H9 (cell line): ENCODE data around the gene TSPAN4. TPM values are rescaled to one million over a fixed set of nuclear protein-coding genes. Genes with fewer than 3 reads are reported as not detected.

ENCODE experiments used
- DNase-seq: peaks from one replicate; pipeline ENCODE4 v3.0.0-alpha.2; 2017
- H2AFZ ChIP-seq: one replicate; pipeline ENCODE4 v1.6.1; 2013; ENCODE audit warnings: mild to moderate bottlenecking, low read length, control low read depth, moderate library complexity
- H2AK5ac ChIP-seq: 2 replicates; pipeline ENCODE4 v1.6.1; 2013; ENCODE audit warnings: low read length, control low read depth, mixed read lengths; ENCODE audit not compliant: insufficient read length
- H2BK120ac ChIP-seq: one replicate; pipeline ENCODE4 v1.6.1; 2013; ENCODE audit warnings: low read depth, mild to moderate bottlenecking, low read length, control low read depth, inconsistent platforms; ENCODE audit not compliant: poor library complexity, severe bottlenecking
- H2BK12ac ChIP-seq: 2 replicates; pipeline ENCODE4 v1.6.1; 2013; ENCODE audit warnings: low read length, control low read depth, mixed read lengths, low read depth; ENCODE audit not compliant: insufficient read length
- H2BK15ac ChIP-seq: 2 replicates; pipeline ENCODE4 v1.6.1; 2013; ENCODE audit warnings: low read depth, low read length, control low read depth
- H2BK20ac ChIP-seq: one replicate; pipeline ENCODE4 v1.6.1; 2013; ENCODE audit warnings: low read depth, mild to moderate bottlenecking, low read length, control low read depth, inconsistent platforms; ENCODE audit not compliant: poor library complexity, severe bottlenecking
- H2BK5ac ChIP-seq: 2 replicates; pipeline ENCODE4 v1.6.1; 2013; ENCODE audit warnings: low read length, control low read depth, mixed read lengths; ENCODE audit not compliant: insufficient read length
- H3K14ac ChIP-seq: 2 replicates; pipeline ENCODE4 v1.6.1; 2013; ENCODE audit warnings: low read length, control low read depth; ENCODE audit not compliant: insufficient read depth
- H3K18ac ChIP-seq: 2 replicates; pipeline ENCODE4 v1.6.1; 2013; ENCODE audit warnings: low read depth, mild to moderate bottlenecking, mixed read lengths, low read length, control low read depth; ENCODE audit not compliant: insufficient read length
- H3K23ac ChIP-seq: 2 replicates; pipeline ENCODE4 v1.6.1; 2013; ENCODE audit warnings: low read length, control low read depth, mixed read lengths, low read depth; ENCODE audit not compliant: insufficient read length
- H3K23me2 ChIP-seq: 2 replicates; pipeline ENCODE4 v1.6.1; 2013; ENCODE audit warnings: low read depth, mild to moderate bottlenecking, mixed read lengths, low read length, control low read depth; ENCODE audit not compliant: insufficient read length, poor library complexity, severe bottlenecking
- H3K27ac ChIP-seq: 2 replicates; pipeline ENCODE4 v1.5.1; 2013; ENCODE audit warnings: low read length, control low read depth, mixed read lengths, low read depth; ENCODE audit not compliant: insufficient read length
- H3K27me3 ChIP-seq: 2 replicates; pipeline ENCODE4 v1.6.1; 2013; ENCODE audit warnings: low read length, control low read depth, inconsistent platforms; ENCODE audit not compliant: insufficient read depth
- H3K4ac ChIP-seq: 2 replicates; pipeline ENCODE4 v1.6.1; 2013; ENCODE audit warnings: low read depth, mild to moderate bottlenecking, control low read depth, inconsistent platforms, low read length, moderate library complexity
- H3K4me1 ChIP-seq: 2 replicates; pipeline ENCODE4 v1.6.1; 2013; ENCODE audit warnings: low read length, control low read depth, inconsistent platforms; ENCODE audit not compliant: insufficient read depth
- H3K4me2 ChIP-seq: 2 replicates; pipeline ENCODE4 v1.6.1; 2013; ENCODE audit warnings: low read length, control low read depth, mixed read lengths; ENCODE audit not compliant: insufficient read length, insufficient read depth
- H3K56ac ChIP-seq: 2 replicates; pipeline ENCODE4 v1.6.1; 2013; ENCODE audit warnings: low read depth, mild to moderate bottlenecking, mixed read lengths, low read length, control low read depth; ENCODE audit not compliant: insufficient read length
- H3K79me1 ChIP-seq: 2 replicates; pipeline ENCODE4 v1.6.1; 2013; ENCODE audit warnings: low read depth, mild to moderate bottlenecking, moderate library complexity, low read length, control low read depth, inconsistent platforms; ENCODE audit not compliant: insufficient read depth, poor library complexity, severe bottlenecking
- H3K79me2 ChIP-seq: 2 replicates; pipeline ENCODE4 v1.6.1; 2013; ENCODE audit warnings: low read length, control low read depth, inconsistent platforms; ENCODE audit not compliant: insufficient read depth
- H3K9ac ChIP-seq: 2 replicates; pipeline ENCODE4 v1.6.1; 2013; ENCODE audit warnings: low read length, control low read depth, mixed read lengths; ENCODE audit not compliant: insufficient read length; ENCODE audit errors: extremely low read depth
- H3K9me3 ChIP-seq: one replicate; pipeline ENCODE4 v1.6.1; 2013; ENCODE audit warnings: low read depth, low read length, inconsistent platforms; ENCODE audit not compliant: control insufficient read depth
- H3T11ph ChIP-seq: one replicate; pipeline ENCODE4 v1.6.1; 2013; ENCODE audit warnings: mild to moderate bottlenecking, low read length, control low read depth, inconsistent platforms
- H4K20me1 ChIP-seq: one replicate; pipeline ENCODE4 v1.6.1; 2013; ENCODE audit not compliant: control insufficient read depth, insufficient read length, insufficient read depth
- H4K5ac ChIP-seq: 2 replicates; pipeline ENCODE4 v1.6.1; 2013; ENCODE audit warnings: low read depth, mild to moderate bottlenecking, mixed read lengths, low read length, control low read depth; ENCODE audit not compliant: insufficient read length
- H4K8ac ChIP-seq: replicated peaks from 2 replicates; pipeline ENCODE4 v1.6.1; 2013; ENCODE audit warnings: low read length, control low read depth, mixed read lengths, low read depth; ENCODE audit not compliant: insufficient read length
- H4K91ac ChIP-seq: 2 replicates; pipeline ENCODE4 v1.6.1; 2013; ENCODE audit warnings: low read depth, mild to moderate bottlenecking, moderate library complexity, mixed read lengths, low read length, control low read depth; ENCODE audit not compliant: insufficient read length
- H3K27ac Mint-ChIP-seq, 3 experiments: 2 replicates in 2 of 3; 3 replicates in 1 of 3; pipeline ENCODE4 v1.8.0; 2020 to 2021; ENCODE audit warnings: mixed read lengths in 3 of 3, mild to moderate bottlenecking in 1 of 3, moderate library complexity in 1 of 3
- H3K27me3 Mint-ChIP-seq: 2 replicates; pipeline ENCODE4 v1.8.0; 2021; ENCODE audit warnings: low read depth, mild to moderate bottlenecking, moderate library complexity, mixed read lengths
- H3K36me3 Mint-ChIP-seq, 3 experiments: 2 replicates in 2 of 3; 3 replicates in 1 of 3; pipeline ENCODE4 v1.8.0; 2020 to 2021; ENCODE audit warnings: low read depth in 3 of 3, mixed read lengths in 3 of 3; ENCODE audit not compliant: insufficient read depth in 1 of 3
- H3K4me1 Mint-ChIP-seq, 2 experiments: 2 replicates each; pipeline ENCODE4 v1.8.0; 2020; ENCODE audit warnings: mixed read lengths in 2 of 2
- H3K4me3 Mint-ChIP-seq, 2 experiments: 2 replicates in 1 of 2; 3 replicates in 1 of 2; pipeline ENCODE4 v1.8.0; 2020 to 2021; ENCODE audit warnings: mild to moderate bottlenecking in 2 of 2, mixed read lengths in 2 of 2, moderate library complexity in 1 of 2
- H3K9me3 Mint-ChIP-seq, 2 experiments: 2 replicates in 1 of 2; 3 replicates in 1 of 2; pipeline ENCODE4 v1.8.0; 2020; ENCODE audit warnings: mild to moderate bottlenecking in 2 of 2, mixed read lengths in 2 of 2, moderate library complexity in 1 of 2
- CTCF ChIP-seq: fragments of 200-600 bp; sonication (generic); conservative IDR thresholded peaks from 3 replicates; pipeline ENCODE4 v1.8.0; 2021; ENCODE audit warnings: antibody characterized with exemption, mild to moderate bottlenecking
- WGBS: extraction: QIAGEN DNeasy Blood & Tissue Kit; methylation state at CpG from one replicate; pipeline ENCODE4 v1.1.7; 2013; ENCODE audit warnings: missing lambda C conversion rate, low lambda C conversion rate, mixed read lengths; ENCODE audit not compliant: insufficient read length; ENCODE audit errors: extremely low coverage; 5-methylcytosine and 5-hydroxymethylcytosine counted together
- total RNA-seq: library from RNA; stranded (reverse); gene quantifications from 2 replicates; pipeline ENCODE4 v1.2.1, GENCODE V29; 2021

The TSPAN4 gene
- total RNA-seq, 1 experiment from 2014 or later = 64.6 TPM

GRCh38 chr11:839280-839623, 3.4 kb upstream of the TSPAN4 start:
- H2AFZ ChIP-seq = no peak overlapping the region
- H3K79me2 ChIP-seq = no peaks in the 10 kb centered on the region; the same call in 1 of the 2 replicates
- DNase-seq = no peak
- H3K23me2 ChIP-seq = peaks cover 6% of the 10 kb centered on the region
- no peak overlapping the region for H3T11ph ChIP-seq
- no peak overlapping the region for H2BK15ac ChIP-seq
- H3K4me1 ChIP-seq = no peaks in the 10 kb centered on the region
- no peak overlapping the region for H3K4me2 ChIP-seq
- no peak overlapping the region for H4K5ac ChIP-seq
- no peak overlapping the region for H2BK12ac ChIP-seq
- no peak overlapping the region for H4K8ac ChIP-seq
- no peaks in the 10 kb centered on the region for H4K20me1 ChIP-seq
- H2BK5ac ChIP-seq = no peak overlapping the region
- H3K79me1 ChIP-seq = peaks cover 2% of the 10 kb centered on the region
- no peaks in the 10 kb centered on the region for H3K9me3 ChIP-seq
- H2BK20ac ChIP-seq = no peak overlapping the region
- H3K9me3 Mint-ChIP-seq = no peaks in the 10 kb centered on the region
- H3K27ac ChIP-seq = no peak overlapping the region
- H3K27me3 ChIP-seq = no peaks in the 10 kb centered on the region
- no peak overlapping the region for H3K4me3 Mint-ChIP-seq
- no peak overlapping the region for H3K9ac ChIP-seq
- no peak overlapping the region for H3K14ac ChIP-seq
- peaks cover 11 to 27% of the 10 kb centered on the region in 2 experiments for H3K4me1 Mint-ChIP-seq
- H2AK5ac ChIP-seq = no peak overlapping the region
- no peak overlapping the region for H3K18ac ChIP-seq
- H3K36me3 Mint-ChIP-seq = peaks cover 6 to 52% (median 46%) of the 10 kb centered on the region in 3 experiments; a peak in 6 of 7 replicates
- no peak overlapping the region for H4K91ac ChIP-seq
- no peaks in the 10 kb centered on the region for H3K27me3 Mint-ChIP-seq
- TF ChIP-seq CTCF = no peak
- H3K27ac Mint-ChIP-seq = no peak overlapping the region
- WGBS = no CpG with 5 or more reads among the region's 5 CpGs
- H2BK120ac ChIP-seq = no peak overlapping the region
- no peak overlapping the region for H3K4ac ChIP-seq
- no peak overlapping the region for H3K23ac ChIP-seq
- no peak overlapping the region for H3K56ac ChIP-seq
